ENCODE measurements around the gene SP140. TPM values are rescaled to one million over a fixed set of nuclear protein-coding genes. Genes with fewer than 3 reads are reported as not detected.

Gene SP140
- total and polyA plus RNA-seq, 2 of the 13 experiments (the other 11 are each of a cell fraction or from before 2014, with no cell fraction given), result 0.57 to 0.80 TPM

GRCh38 chr2:230323385-230324106 is 98.0 kb downstream of the SP140 start:
- Histone ChIP-seq H3K27ac (ENCODE audit: extremely low read length, insufficient read depth, low read length) (no peak overlapping the region), H3K9me3 (ENCODE audit: low read length) (no peaks in the 10 kb centered on the region), H3K4me2 (ENCODE audit: low read depth, low read length) (peak overlapping the region; percentile 70), H3K4me3 (replicated peaks in 1 of 3; ENCODE audit: insufficient read depth in 1 of 3, low read depth in 2 of 3, low read length in 3 of 3) (peak overlapping the region; percentile 1 to 64 (median 19); a peak in 4 of 6 replicates), H3K79me2 (ENCODE audit: insufficient read depth, low read length) (peaks cover 3% of the 10 kb centered on the region), H2AFZ (ENCODE audit: low read length) (peak overlapping the region; percentile 82), H3K27me3 (ENCODE audit: control insufficient read depth in 1 of 2, insufficient read depth in 2 of 2, low read length in 2 of 2) (no peaks in the 10 kb centered on the region; a peak in 1 of 5 replicates), H3K4me1 (ENCODE audit: insufficient read depth, low read length) (peaks cover 55% of the 10 kb centered on the region), H4K20me1 (ENCODE audit: insufficient read depth, low read length) (no peaks in the 10 kb centered on the region), H3K9ac (ENCODE audit: insufficient read depth, low read depth, low read length) (peak overlapping the region; percentile 37), H3K36me3 (replicated peaks in 1 of 2; ENCODE audit: control insufficient read depth in 1 of 2, insufficient read depth in 2 of 2, low read length in 2 of 2) (no peaks in the 10 kb centered on the region)
- ChIA-PET POLR2A (interaction anchor here (0.7 to 1.3 kb wide), 4 partner anchors 10 to 288 kb away, joined by 3 to 6 read pairs (median 3); no protein-coding TSS in a partner anchor), CTCF (ENCODE audit: low intra/inter-chr PET ratio, low total read pairs) (interaction anchor here (2.3 kb wide), 1 partner anchor 288 kb away, joined by 33 read pairs; no protein-coding TSS in a partner anchor)
- BruUV-seq (replicated peaks), result no TSS peak
- 42% methylated on average over 9 of the region's 18 CpGs for WGBS (ENCODE audit: low lambda C conversion rate)
- peak; percentile 77 for ATAC-seq
- DNase-seq (ENCODE audit: low spot score), result peak; percentile 64
- peak; percentile 56 for FAIRE-seq
- in situ Hi-C loops (cut with HindIII; ENCODE audit: extremely low pct_ligation_motif_present, low pct_unique_long_range_greater_than_20kb), result loop anchor here (5.0 kb wide), 2 partner anchors 89 to 289 kb away; no protein-coding TSS in a partner anchor
- intact Hi-C loops (cut with micrococcal nuclease; ENCODE audit: unreplicated experiment), result loop anchor here (1.0 to 2.0 kb wide), 2 partner anchors 93 to 288 kb away; partner anchors contain the start of gene SP100
- TF ChIP-seq KAT8 (CRISPR knock-in tag; IDR thresholded peaks at IDR 0.05) (peak; percentile 73), DNMT1 (CRISPR knock-in tag; IDR thresholded peaks at IDR 0.05) (no peak), RBFOX2 (IDR thresholded peaks at IDR 0.05; ENCODE audit: low read depth, low read length) (peak; percentile 74), KDM2A (CRISPR knock-in tag; IDR thresholded peaks at IDR 0.05; ENCODE audit: borderline replicate concordance, low read depth) (peak; percentile 87), ZNF552 (CRISPR knock-in tag; IDR thresholded peaks at IDR 0.05; ENCODE audit: borderline replicate concordance) (no peak), GATAD2A (CRISPR knock-in tag; IDR thresholded peaks at IDR 0.05) (peak; percentile 70; the same call in 1 of the 2 replicates), MIER3 (CRISPR knock-in tag; IDR thresholded peaks at IDR 0.05; ENCODE audit: borderline replicate concordance) (peak; percentile 66; the same call in 1 of the 2 replicates), ASH2L (IDR thresholded peaks at IDR 0.05; ENCODE audit: insufficient read length, low read depth, low read length) (peak; percentile 31), LCORL (IDR thresholded peaks at IDR 0.05) (no peak), LCORL (CRISPR knock-in tag; IDR thresholded peaks at IDR 0.05) (peak; percentile 27; the same call in 1 of the 2 replicates), ZNF891 (CRISPR knock-in tag; IDR thresholded peaks at IDR 0.05) (peak; percentile 83), ZNF446 (CRISPR knock-in tag; IDR thresholded peaks at IDR 0.05) (no peak), ZFY (CRISPR knock-in tag; IDR thresholded peaks at IDR 0.05) (peak; percentile 72)
- TF ChIP-seq, protein P1, sequence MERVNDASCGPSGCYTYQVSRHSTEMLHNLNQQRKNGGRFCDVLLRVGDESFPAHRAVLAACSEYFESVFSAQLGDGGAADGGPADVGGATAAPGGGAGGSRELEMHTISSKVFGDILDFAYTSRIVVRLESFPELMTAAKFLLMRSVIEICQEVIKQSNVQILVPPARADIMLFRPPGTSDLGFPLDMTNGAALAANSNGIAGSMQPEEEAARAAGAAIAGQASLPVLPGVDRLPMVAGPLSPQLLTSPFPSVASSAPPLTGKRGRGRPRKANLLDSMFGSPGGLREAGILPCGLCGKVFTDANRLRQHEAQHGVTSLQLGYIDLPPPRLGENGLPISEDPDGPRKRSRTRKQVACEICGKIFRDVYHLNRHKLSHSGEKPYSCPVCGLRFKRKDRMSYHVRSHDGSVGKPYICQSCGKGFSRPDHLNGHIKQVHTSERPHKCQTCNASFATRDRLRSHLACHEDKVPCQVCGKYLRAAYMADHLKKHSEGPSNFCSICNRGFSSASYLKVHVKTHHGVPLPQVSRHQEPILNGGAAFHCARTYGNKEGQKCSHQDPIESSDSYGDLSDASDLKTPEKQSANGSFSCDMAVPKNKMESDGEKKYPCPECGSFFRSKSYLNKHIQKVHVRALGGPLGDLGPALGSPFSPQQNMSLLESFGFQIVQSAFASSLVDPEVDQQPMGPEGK (CRISPR knock-in tag; IDR thresholded peaks at IDR 0.05), result peak; percentile 65
- TF ChIP-seq, protein P2, sequence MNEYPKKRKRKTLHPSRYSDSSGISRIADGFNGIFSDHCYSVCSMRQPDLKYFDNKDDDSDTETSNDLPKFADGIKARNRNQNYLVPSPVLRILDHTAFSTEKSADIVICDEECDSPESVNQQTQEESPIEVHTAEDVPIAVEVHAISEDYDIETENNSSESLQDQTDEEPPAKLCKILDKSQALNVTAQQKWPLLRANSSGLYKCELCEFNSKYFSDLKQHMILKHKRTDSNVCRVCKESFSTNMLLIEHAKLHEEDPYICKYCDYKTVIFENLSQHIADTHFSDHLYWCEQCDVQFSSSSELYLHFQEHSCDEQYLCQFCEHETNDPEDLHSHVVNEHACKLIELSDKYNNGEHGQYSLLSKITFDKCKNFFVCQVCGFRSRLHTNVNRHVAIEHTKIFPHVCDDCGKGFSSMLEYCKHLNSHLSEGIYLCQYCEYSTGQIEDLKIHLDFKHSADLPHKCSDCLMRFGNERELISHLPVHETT (CRISPR knock-in tag; conservative IDR thresholded peaks at IDR 0.05), result peak; percentile 18; the same call in 1 of the 2 replicates
- TF ChIP-seq, protein P3, sequence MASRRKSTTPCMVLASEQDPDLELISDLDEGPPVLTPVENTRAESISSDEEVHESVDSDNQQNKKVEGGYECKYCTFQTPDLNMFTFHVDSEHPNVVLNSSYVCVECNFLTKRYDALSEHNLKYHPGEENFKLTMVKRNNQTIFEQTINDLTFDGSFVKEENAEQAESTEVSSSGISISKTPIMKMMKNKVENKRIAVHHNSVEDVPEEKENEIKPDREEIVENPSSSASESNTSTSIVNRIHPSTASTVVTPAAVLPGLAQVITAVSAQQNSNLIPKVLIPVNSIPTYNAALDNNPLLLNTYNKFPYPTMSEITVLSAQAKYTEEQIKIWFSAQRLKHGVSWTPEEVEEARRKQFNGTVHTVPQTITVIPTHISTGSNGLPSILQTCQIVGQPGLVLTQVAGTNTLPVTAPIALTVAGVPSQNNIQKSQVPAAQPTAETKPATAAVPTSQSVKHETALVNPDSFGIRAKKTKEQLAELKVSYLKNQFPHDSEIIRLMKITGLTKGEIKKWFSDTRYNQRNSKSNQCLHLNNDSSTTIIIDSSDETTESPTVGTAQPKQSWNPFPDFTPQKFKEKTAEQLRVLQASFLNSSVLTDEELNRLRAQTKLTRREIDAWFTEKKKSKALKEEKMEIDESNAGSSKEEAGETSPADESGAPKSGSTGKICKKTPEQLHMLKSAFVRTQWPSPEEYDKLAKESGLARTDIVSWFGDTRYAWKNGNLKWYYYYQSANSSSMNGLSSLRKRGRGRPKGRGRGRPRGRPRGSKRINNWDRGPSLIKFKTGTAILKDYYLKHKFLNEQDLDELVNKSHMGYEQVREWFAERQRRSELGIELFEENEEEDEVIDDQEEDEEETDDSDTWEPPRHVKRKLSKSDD (CRISPR knock-in tag; IDR thresholded peaks at IDR 0.05; ENCODE audit: low read depth), result 0 out of 2 replicates have a peak, but pooled peaks have one; percentile 60
- TF ChIP-seq, protein P4, sequence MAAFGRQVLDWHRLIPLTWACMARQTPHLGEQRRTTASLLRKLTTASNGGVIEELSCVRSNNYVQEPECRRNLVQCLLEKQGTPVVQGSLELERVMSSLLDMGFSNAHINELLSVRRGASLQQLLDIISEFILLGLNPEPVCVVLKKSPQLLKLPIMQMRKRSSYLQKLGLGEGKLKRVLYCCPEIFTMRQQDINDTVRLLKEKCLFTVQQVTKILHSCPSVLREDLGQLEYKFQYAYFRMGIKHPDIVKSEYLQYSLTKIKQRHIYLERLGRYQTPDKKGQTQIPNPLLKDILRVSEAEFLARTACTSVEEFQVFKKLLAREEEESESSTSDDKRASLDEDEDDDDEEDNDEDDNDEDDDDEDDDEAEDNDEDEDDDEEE (CRISPR knock-in tag; IDR thresholded peaks at IDR 0.05), result peak; percentile 82; the same call in 1 of the 2 replicates
